B cell (primary cell): Measurements from ENCODE around the gene AAK1. TPM values are rescaled to one million over a fixed set of nuclear protein-coding genes. Genes with fewer than 3 reads are reported as not detected.

Experiments
- ATAC-seq: fragments of 200-7000 bp; cut with Tn5 transposase; one replicate; pipeline ENCODE4 v1.10.0; 2021; ENCODE audit warnings: low read depth, mild to moderate bottlenecking, moderate number of reproducible peaks, moderate library complexity
- CTCF ChIA-PET: fragments of 350-600 bp; sonication (Branson Sonifier 250); formaldehyde crosslinking; loops from one replicate; lab custom pipeline; 2021; ENCODE audit warnings: antibody characterized with exemption, inconsistent platforms; lab: Charles Lee
- POLR2A ChIA-PET: fragments of 350-600 bp; sonication (Branson Sonifier 250); formaldehyde crosslinking; loops from one replicate; lab custom pipeline; 2021; ENCODE audit warnings: antibody characterized with exemption; lab: Charles Lee
- DNase-seq: peaks from one replicate; pipeline ENCODE4 v3.0.0; 2013
- H2AFZ ChIP-seq: 2 replicates; pipeline ENCODE4 v1.6.1; 2012; ENCODE audit warnings: mild to moderate bottlenecking, low read depth, low read length; ENCODE audit not compliant: insufficient read depth, poor library complexity, severe bottlenecking
- H3K27ac ChIP-seq, 2 donors: 1 replicate in 1 of 2; 2 replicates in 1 of 2; pipeline ENCODE4 v1.5.1; 2012 to 2013; ENCODE audit warnings: low read length in 2 of 2, mild to moderate bottlenecking in 2 of 2, moderate library complexity in 1 of 2
- H3K27me3 ChIP-seq, 4 experiments: fragments of 200-600 bp in 1 of 4; sonication (generic) in 1 of 4; replicated peaks in 1 of 4; 1 replicate in 2 of 4; 2 replicates in 2 of 4; pipeline versions ENCODE4 v1.6.1 to v1.7.0; 2013 to 2016; ENCODE audit warnings: low read length in 3 of 4, mild to moderate bottlenecking in 2 of 4, mixed read lengths in 1 of 4, moderate library complexity in 1 of 4; ENCODE audit not compliant: insufficient read depth in 4 of 4, control insufficient read depth in 3 of 4; ENCODE audit errors: control extremely low read depth in 1 of 4
- H3K36me3 ChIP-seq, 2 experiments: replicated peaks in 1 of 2; 1 replicate in 1 of 2; 2 replicates in 1 of 2; pipeline versions ENCODE4 v1.6.1 to v1.7.1; 2013; ENCODE audit warnings: low read length in 1 of 2; ENCODE audit not compliant: insufficient read depth in 2 of 2, control insufficient read depth in 1 of 2; ENCODE audit errors: control extremely low read depth in 1 of 2, extremely low read depth in 1 of 2
- H3K4me1 ChIP-seq, 2 donors: fragments of 200-600 bp in 1 of 2; sonication (generic) in 1 of 2; 1 replicate in 1 of 2; 2 replicates in 1 of 2; pipeline versions ENCODE4 v1.5.1 to v1.6.1; 2013 to 2017; ENCODE audit warnings: low read length in 2 of 2; ENCODE audit not compliant: control insufficient read depth in 2 of 2, insufficient read depth in 2 of 2
- H3K4me2 ChIP-seq: replicated peaks from 2 replicates; pipeline ENCODE3; 2012; ENCODE audit warnings: mild to moderate bottlenecking, low read depth, low read length; ENCODE audit not compliant: poor library complexity, severe bottlenecking
- H3K4me3 ChIP-seq, 5 experiments: fragments of 200-600 bp in 1 of 5; sonication (generic) in 1 of 5; 1 replicate in 3 of 5; 2 replicates in 2 of 5; pipeline versions ENCODE4 v1.5.1 to v1.7.0; 2011 to 2016; ENCODE audit warnings: low read length in 4 of 5, mild to moderate bottlenecking in 4 of 5, low read depth in 2 of 5, control low read depth in 1 of 5, moderate library complexity in 1 of 5; ENCODE audit not compliant: insufficient read depth in 1 of 5; ENCODE audit errors: control extremely low read depth in 1 of 5, extremely low read depth in 1 of 5
- H3K79me2 ChIP-seq: fragments of 200-600 bp; sonication (generic); one replicate; pipeline ENCODE4 v1.6.0; 2016; ENCODE audit warnings: low read length; ENCODE audit not compliant: control insufficient read depth, insufficient read depth
- H3K9ac ChIP-seq: fragments of 200-600 bp; sonication (generic); 2 replicates; pipeline ENCODE4 v1.6.1; 2017; ENCODE audit warnings: mild to moderate bottlenecking, low read length, moderate library complexity
- H3K9me3 ChIP-seq, 3 donors: one replicate each; pipeline versions ENCODE4 v1.6.1 to v1.7.1; 2013; ENCODE audit warnings: low read length in 2 of 3; ENCODE audit not compliant: control insufficient read depth in 2 of 3, insufficient read depth in 1 of 3; ENCODE audit errors: control extremely low read depth in 1 of 3
- H4K20me1 ChIP-seq: 2 replicates; pipeline ENCODE4 v1.6.0; 2012; ENCODE audit warnings: mild to moderate bottlenecking, low read length; ENCODE audit not compliant: insufficient read depth, control insufficient read depth, poor library complexity, severe bottlenecking
- H3K27ac Mint-ChIP-seq: one replicate; pipeline ENCODE4 v1.8.0; 2021; ENCODE audit warnings: mixed read lengths
- H3K27me3 Mint-ChIP-seq: one replicate; pipeline ENCODE4 v1.8.0; 2021; ENCODE audit warnings: mixed read lengths
- H3K4me1 Mint-ChIP-seq: one replicate; pipeline ENCODE4 v1.8.0; 2021; ENCODE audit warnings: mixed read lengths
- H3K4me3 Mint-ChIP-seq: one replicate; pipeline ENCODE4 v1.8.0; 2021; ENCODE audit warnings: mixed read lengths
- H3K9me3 Mint-ChIP-seq: one replicate; pipeline ENCODE4 v1.8.0; 2022; ENCODE audit warnings: mixed read lengths; ENCODE audit not compliant: insufficient read depth
- CTCF ChIP-seq: fragments of 200-600 bp; IDR thresholded peaks from one replicate; pipeline ENCODE4 v1.8.0; 2022; ENCODE audit warnings: antibody characterized with exemption, mild to moderate bottlenecking
- EZH2 ChIP-seq: IDR thresholded peaks from 2 replicates; pipeline ENCODE4 v1.6.1; 2012; ENCODE audit warnings: borderline replicate concordance, low read depth, mild to moderate bottlenecking, moderate library complexity, low read length; ENCODE audit not compliant: insufficient read depth, poor library complexity, severe bottlenecking
- WGBS: methylation state at CpG from one replicate; pipeline ENCODE4 v1.1.5; 2013; ENCODE audit warnings: missing lambda C conversion rate; ENCODE audit not compliant: insufficient coverage; 5-methylcytosine and 5-hydroxymethylcytosine counted together
- intact Hi-C: fragments of 100-400 bp; cut with micrococcal nuclease; formaldehyde crosslinking; loops from one replicate; pipeline ENCODE4 v1.10.0; 2022
- polyA plus RNA-seq: library from polyadenylated mRNA; depleted of rRNA; stranded (reverse); fragments of >200 nt; gene quantifications from 2 replicates; pipeline ENCODE4 v1.2.3, GENCODE V29; 2012
- total RNA-seq, 2 donors: library from RNA; stranded (reverse); fragments of 120-200 nt in 1 of 2; gene quantifications; 1 replicate in 1 of 2; 2 replicates in 1 of 2; pipeline versions ENCODE4 v1.2.3 to v1.2.4, GENCODE V29; 2013 to 2022

Gene AAK1
- total and polyA plus RNA-seq, 2 donors (not counting 1 experiment from before 2014, with no cell fraction given) = 2.4 to 7.2 TPM

GRCh38 chr2:69428981-69429380 is 214.6 kb downstream of the AAK1 start:
- no peaks in the 10 kb centered on the region for H3K4me1 ChIP-seq
- H3K36me3 ChIP-seq = peaks cover 2 to 39% of the 10 kb centered on the region in 2 experiments
- ATAC-seq = no peak
- H2AFZ ChIP-seq = no peak overlapping the region
- peaks cover 0 to 3% (median 0%) of the 10 kb centered on the region in 3 donors for H3K9me3 ChIP-seq
- H3K27ac Mint-ChIP-seq = peak overlapping the region; percentile 56
- 100% methylated on average over 1 of the region's 2 CpGs for WGBS
- ChIA-PET POLR2A (no interaction called here), CTCF (no interaction called here)
- H3K9ac ChIP-seq = no peak overlapping the region
- H3K27me3 ChIP-seq = no peaks in the 10 kb centered on the region
- intact Hi-C loops = no loop called here
- no peak overlapping the region for H3K4me3 ChIP-seq
- H3K4me1 Mint-ChIP-seq = peaks cover 3% of the 10 kb centered on the region
- H3K4me3 Mint-ChIP-seq = no peak overlapping the region
- no peak for TF ChIP-seq EZH2
- no peak for TF ChIP-seq CTCF
- peaks cover 35% of the 10 kb centered on the region for H3K79me2 ChIP-seq
- H3K4me2 ChIP-seq = no peak overlapping the region
- no peak for DNase-seq
- H3K27ac ChIP-seq = no peak overlapping the region
- H3K9me3 Mint-ChIP-seq = no peaks in the 10 kb centered on the region
- no peaks in the 10 kb centered on the region for H3K27me3 Mint-ChIP-seq
- H4K20me1 ChIP-seq = no peaks in the 10 kb centered on the region

- H3K4me2 ChIP-seq = no peak overlapping the region
- Mint-ChIP-seq H3K4me3 (no peak overlapping the region), H3K4me1 (no peaks in the 10 kb centered on the region), H3K9me3 (no peaks in the 10 kb centered on the region), H3K27me3 (no peaks in the 10 kb centered on the region), H3K27ac (no peak overlapping the region)
- ChIA-PET POLR2A (no interaction called here), CTCF (no interaction called here)
- no peak overlapping the region for H3K4me3 ChIP-seq
- no peak for TF ChIP-seq CTCF
- no peak for TF ChIP-seq EZH2
- H3K27me3 ChIP-seq = no peaks in the 10 kb centered on the region
- peaks cover 24% of the 10 kb centered on the region for H3K79me2 ChIP-seq
- H3K27ac ChIP-seq = no peak overlapping the region
- ATAC-seq (no peak), DNase-seq (no peak)
- intact Hi-C loops = no loop called here
- 100% methylated on average over 1 of the region's 2 CpGs for WGBS
- H3K9me3 ChIP-seq = peaks cover 0 to 3% (median 0%) of the 10 kb centered on the region in 3 donors
- peaks cover 0 to 31% of the 10 kb centered on the region in 2 experiments for H3K36me3 ChIP-seq
- no peaks in the 10 kb centered on the region for H3K4me1 ChIP-seq
- H4K20me1 ChIP-seq = no peaks in the 10 kb centered on the region
- H2AFZ ChIP-seq = no peak overlapping the region
- no peak overlapping the region for H3K9ac ChIP-seq
These were observed 219.1 kb downstream of the AAK1 start for GRCh38 chr2:69424419-69424818.
